ENCODE results near the gene RAMP3. TPM values are rescaled to one million over a fixed set of nuclear protein-coding genes. Genes with fewer than 3 reads are reported as not detected.

The RAMP3 gene
- polyA plus RNA-seq, 1 donor: 5.1 TPM

DNA sequence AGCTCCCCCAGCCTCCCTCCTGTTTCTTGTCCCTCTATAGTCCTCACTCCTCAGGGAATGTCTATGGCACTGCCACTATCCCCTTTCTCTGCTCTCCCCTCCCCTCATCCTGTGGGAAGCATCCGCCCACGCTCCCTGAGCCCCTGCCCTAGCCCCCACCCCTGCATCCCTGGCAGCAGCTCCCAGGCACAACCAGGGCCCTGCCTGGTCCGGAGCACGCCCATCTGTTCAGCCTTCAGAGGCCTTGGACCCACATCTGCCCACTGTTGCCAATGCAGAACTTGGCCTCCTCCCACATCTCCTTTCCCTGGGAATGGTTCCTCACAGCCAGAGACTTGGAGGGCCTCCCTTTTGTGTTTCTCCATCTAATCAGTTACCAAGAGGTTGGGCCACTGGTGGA lies 25.7 kb upstream of the RAMP3 start:
- no peak overlapping the region for H3K4me3 ChIP-seq (ENCODE audit: low read length)
- no peaks in the 10 kb centered on the region for H3K36me3 ChIP-seq (ENCODE audit: control insufficient read depth, insufficient read depth, low read length)
- no peaks in the 10 kb centered on the region for H3K9me3 ChIP-seq (ENCODE audit: control insufficient read depth, low read depth, low read length)
- H3K27ac ChIP-seq (ENCODE audit: low read length): no peak overlapping the region
- H3K27me3 ChIP-seq (ENCODE audit: control insufficient read depth, insufficient read depth, low read length): no peaks in the 10 kb centered on the region
- no CpG with 5 or more reads among the region's 4 CpGs for WGBS (ENCODE audit: insufficient coverage, low lambda C conversion rate)
- DNase-seq: no peak
- peaks cover 7% of the 10 kb centered on the region for H3K4me1 ChIP-seq (ENCODE audit: control insufficient read depth, insufficient read depth, low read length)

DNA sequence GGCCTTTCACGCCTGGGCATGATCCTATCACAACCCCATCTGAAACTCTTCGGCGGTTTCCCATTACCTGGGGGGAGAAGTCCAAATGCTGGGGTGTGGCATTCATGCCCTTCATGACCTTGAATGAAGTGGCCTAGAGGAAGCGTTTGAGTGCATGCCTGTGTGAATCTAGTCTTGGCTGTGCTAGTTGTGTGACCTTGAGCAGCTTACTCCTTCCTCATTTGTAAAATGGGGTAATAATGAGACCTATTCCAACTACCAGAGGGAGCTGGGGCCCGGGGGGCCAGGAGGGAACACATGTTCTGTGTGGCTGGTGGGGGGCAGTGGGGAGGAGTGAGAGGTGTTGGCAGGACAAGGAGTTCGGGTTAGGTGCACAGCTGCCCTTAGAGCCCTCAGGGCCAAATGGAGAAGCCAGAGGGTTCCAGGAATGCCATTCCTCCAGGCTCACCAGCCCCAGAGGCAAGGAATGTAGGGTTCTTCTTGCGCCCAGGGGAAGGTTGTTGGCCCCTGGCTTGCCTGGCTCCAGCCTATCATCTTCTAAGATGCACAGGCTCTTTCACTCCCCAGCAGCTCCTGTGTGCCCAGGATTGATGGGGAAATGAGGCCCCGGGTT lies 24.8 kb upstream of the RAMP3 start:
- WGBS (ENCODE audit: insufficient coverage, low lambda C conversion rate): no CpG with 5 or more reads among the region's 8 CpGs
- no peak overlapping the region for H3K27ac ChIP-seq (ENCODE audit: low read length)
- no peaks in the 10 kb centered on the region for H3K36me3 ChIP-seq (ENCODE audit: control insufficient read depth, insufficient read depth, low read length)
- H3K27me3 ChIP-seq (ENCODE audit: control insufficient read depth, insufficient read depth, low read length): no peaks in the 10 kb centered on the region
- no peak overlapping the region for H3K4me3 ChIP-seq (ENCODE audit: low read length)
- H3K9me3 ChIP-seq (ENCODE audit: control insufficient read depth, low read depth, low read length): no peaks in the 10 kb centered on the region
- no peak for DNase-seq
- H3K4me1 ChIP-seq (ENCODE audit: control insufficient read depth, insufficient read depth, low read length): peaks cover 11% of the 10 kb centered on the region

DNA sequence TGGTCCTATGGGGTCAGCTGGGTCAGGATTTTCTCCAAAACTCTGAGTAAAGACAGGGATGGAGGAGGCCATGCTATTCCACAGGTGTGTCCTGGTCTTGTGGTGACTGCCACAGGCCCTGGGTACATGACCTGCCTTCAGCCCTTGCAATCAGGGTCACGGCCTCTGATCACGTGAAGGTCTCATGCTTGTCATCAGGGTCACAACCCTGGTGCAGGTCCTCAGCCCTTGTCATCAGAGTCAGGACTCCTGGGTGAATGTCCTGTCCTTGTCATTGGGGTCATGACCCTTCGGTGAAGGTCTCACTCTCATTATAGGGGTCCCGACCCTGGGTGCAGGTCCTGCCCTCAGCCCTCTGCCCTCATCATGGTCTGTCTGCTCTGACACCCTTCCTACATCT lies 24.2 kb upstream of the RAMP3 start:
- Histone ChIP-seq H3K36me3 (ENCODE audit: control insufficient read depth, insufficient read depth, low read length) (no peaks in the 10 kb centered on the region), H3K4me1 (ENCODE audit: control insufficient read depth, insufficient read depth, low read length) (peaks cover 11% of the 10 kb centered on the region), H3K9me3 (ENCODE audit: control insufficient read depth, low read depth, low read length) (no peaks in the 10 kb centered on the region), H3K27ac (ENCODE audit: low read length) (no peak overlapping the region), H3K27me3 (ENCODE audit: control insufficient read depth, insufficient read depth, low read length) (no peaks in the 10 kb centered on the region), H3K4me3 (ENCODE audit: low read length) (no peak overlapping the region)
- WGBS (ENCODE audit: insufficient coverage, low lambda C conversion rate): no CpG with 5 or more reads among the region's 4 CpGs
- no peak for DNase-seq

DNA sequence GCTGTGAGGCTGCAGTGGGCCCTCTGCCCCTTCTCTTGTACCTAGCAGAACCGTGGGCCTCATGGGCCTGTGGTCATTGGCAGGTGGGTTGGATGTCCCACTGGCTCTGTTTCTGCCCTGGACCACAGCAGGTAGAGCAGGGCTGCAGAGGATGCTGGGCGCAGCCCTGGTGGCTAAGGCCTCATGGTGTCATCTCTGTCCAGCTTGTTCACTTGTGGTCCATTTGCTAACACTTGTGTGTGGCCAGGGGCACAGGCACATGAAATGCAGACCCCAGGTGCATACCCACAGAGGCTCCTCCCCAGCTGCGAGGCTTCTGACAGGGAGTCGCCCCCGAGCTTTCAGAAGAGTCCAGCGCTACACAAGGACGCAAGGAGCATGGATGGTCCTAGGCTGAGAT lies 23.7 kb upstream of the RAMP3 start:
- Histone ChIP-seq H3K4me1 (ENCODE audit: control insufficient read depth, insufficient read depth, low read length) (peaks cover 11% of the 10 kb centered on the region), H3K27me3 (ENCODE audit: control insufficient read depth, insufficient read depth, low read length) (no peaks in the 10 kb centered on the region), H3K4me3 (ENCODE audit: low read length) (no peak overlapping the region), H3K9me3 (ENCODE audit: control insufficient read depth, low read depth, low read length) (no peaks in the 10 kb centered on the region), H3K36me3 (ENCODE audit: control insufficient read depth, insufficient read depth, low read length) (no peaks in the 10 kb centered on the region), H3K27ac (ENCODE audit: low read length) (no peak overlapping the region)
- no CpG with 5 or more reads among the region's 7 CpGs for WGBS (ENCODE audit: insufficient coverage, low lambda C conversion rate)
- no peak for DNase-seq

DNA sequence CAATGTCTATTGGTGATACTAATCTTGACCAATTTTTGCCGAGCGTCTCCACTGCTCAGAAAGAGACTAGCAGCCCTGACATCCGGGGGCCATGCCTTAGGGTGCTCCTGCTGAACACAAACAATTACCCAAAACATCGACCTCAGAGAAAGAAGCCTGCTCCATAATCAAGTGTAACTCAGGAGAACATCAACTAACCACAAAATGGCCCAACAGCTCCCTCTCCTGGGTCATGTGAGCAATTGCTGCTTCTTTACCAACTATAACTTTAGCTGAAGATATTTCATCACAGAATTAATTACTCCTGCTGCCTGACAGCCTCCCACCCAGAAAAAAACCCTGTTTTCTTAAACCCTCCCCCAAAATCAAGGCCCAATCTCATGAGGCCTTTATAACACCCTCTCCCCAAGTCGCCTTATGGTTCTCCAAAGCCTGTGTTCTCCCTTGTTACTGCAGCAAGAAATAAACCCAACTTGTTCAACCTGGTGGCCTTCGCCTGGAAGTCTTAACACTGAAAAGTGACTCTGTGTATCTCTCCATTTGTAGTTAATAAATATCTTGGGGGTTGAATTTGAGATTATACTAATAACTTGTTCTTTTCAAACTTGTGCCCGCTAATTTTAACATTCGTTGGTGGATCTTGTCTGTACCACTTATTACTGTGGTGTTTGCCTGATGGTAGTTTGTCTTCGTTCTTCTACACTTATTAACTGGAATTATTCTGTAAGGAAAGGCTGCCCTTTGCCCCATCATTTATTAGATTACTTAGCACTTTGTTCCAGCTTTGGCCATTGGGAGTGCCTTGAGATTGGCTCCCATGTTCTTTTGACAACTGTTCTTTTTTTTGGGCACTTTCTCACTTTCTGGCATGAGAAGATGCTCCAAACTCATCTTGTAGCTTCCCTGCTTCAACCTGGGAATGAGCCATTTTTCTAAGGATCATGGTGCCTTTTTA lies 21.2 kb upstream of the RAMP3 start:
- WGBS (ENCODE audit: insufficient coverage, low lambda C conversion rate): 50% methylated on average over 2 of the region's 9 CpGs
- Histone ChIP-seq H3K36me3 (ENCODE audit: control insufficient read depth, insufficient read depth, low read length) (no peaks in the 10 kb centered on the region), H3K4me1 (ENCODE audit: control insufficient read depth, insufficient read depth, low read length) (peaks cover 11% of the 10 kb centered on the region), H3K27me3 (ENCODE audit: control insufficient read depth, insufficient read depth, low read length) (no peaks in the 10 kb centered on the region), H3K4me3 (ENCODE audit: low read length) (no peak overlapping the region), H3K27ac (ENCODE audit: low read length) (peak overlapping the region; percentile 8), H3K9me3 (ENCODE audit: control insufficient read depth, low read depth, low read length) (no peaks in the 10 kb centered on the region)
- DNase-seq: peak; percentile 63 to 75

DNA sequence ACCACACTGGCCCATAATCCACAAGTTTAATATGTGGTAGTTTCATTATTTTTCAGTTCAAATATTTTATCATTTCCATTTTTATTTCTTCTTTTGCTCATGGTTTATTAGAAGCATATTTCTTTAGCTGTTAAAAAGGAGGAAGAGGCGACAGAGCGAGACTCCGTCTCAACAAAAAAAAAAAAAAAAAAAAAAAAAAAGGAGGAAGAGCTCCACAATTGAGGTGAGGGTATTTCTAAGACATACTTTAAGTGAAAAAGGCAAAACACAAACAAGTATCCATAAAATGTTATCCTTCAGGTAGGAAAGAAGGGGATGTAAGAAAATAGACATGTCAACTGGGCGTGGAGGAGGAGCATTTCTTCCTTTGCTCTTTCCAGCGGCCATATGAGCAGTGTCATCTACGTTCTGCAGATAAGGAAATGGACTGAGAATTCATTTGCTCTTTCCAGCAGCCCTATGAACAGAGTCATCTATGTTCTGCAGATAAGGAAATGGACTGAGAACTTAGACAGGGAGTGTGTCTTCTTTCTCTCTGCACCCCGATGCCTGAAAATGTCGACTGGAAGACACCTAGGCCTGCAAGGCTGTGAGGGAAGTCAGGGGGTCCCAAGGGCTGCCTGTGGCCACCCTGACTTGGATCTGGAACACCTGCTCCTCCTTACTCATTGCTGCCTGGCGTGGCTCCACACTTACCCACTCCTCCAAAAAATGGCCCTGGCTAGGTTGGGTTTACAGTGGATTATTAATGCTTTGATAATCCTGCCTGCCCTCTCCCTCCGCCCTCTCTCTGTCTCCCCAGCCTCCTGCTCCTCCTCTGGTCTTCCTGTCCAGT lies 18.9 kb upstream of the RAMP3 start:
- peak overlapping the region; percentile 48 for H3K27ac ChIP-seq (ENCODE audit: low read length)
- no peaks in the 10 kb centered on the region for H3K36me3 ChIP-seq (ENCODE audit: control insufficient read depth, insufficient read depth, low read length)
- no peaks in the 10 kb centered on the region for H3K27me3 ChIP-seq (ENCODE audit: control insufficient read depth, insufficient read depth, low read length)
- H3K9me3 ChIP-seq (ENCODE audit: control insufficient read depth, low read depth, low read length): no peaks in the 10 kb centered on the region
- WGBS (ENCODE audit: insufficient coverage, low lambda C conversion rate): 96% methylated on average over 4 of the region's 10 CpGs
- DNase-seq: peak; percentile 50 to 68
- H3K4me3 ChIP-seq (ENCODE audit: low read length): no peak overlapping the region
- H3K4me1 ChIP-seq (ENCODE audit: control insufficient read depth, insufficient read depth, low read length): peaks cover 11% of the 10 kb centered on the region

DNA sequence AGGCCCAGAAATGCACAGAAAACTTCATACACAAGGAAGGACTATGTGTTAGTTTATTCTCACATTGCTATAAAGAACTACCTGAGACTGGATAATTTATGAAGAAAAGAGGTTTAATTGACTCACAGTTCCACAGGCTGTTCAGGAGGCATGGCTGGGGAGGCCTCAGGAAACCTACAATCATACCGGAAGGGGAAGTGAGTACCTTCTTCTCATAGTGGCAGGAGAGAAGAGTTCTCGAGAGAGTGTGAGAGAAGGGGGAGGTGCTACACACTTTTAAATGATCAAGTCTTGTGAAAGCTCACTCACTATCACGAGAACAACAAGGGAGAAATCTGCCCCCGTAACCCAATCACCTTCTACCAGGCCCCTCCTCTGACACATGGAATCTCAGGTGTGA lies 16.8 kb upstream of the RAMP3 start:
- H3K27me3 ChIP-seq (ENCODE audit: control insufficient read depth, insufficient read depth, low read length): no peaks in the 10 kb centered on the region
- H3K4me3 ChIP-seq (ENCODE audit: low read length): no peak overlapping the region
- H3K9me3 ChIP-seq (ENCODE audit: control insufficient read depth, low read depth, low read length): no peaks in the 10 kb centered on the region
- H3K27ac ChIP-seq (ENCODE audit: low read length): no peak overlapping the region
- no peak for DNase-seq
- H3K4me1 ChIP-seq (ENCODE audit: control insufficient read depth, insufficient read depth, low read length): peaks cover 11% of the 10 kb centered on the region
- no peaks in the 10 kb centered on the region for H3K36me3 ChIP-seq (ENCODE audit: control insufficient read depth, insufficient read depth, low read length)
- WGBS (ENCODE audit: insufficient coverage, low lambda C conversion rate): no CpG with 5 or more reads among the region's 4 CpGs

DNA sequence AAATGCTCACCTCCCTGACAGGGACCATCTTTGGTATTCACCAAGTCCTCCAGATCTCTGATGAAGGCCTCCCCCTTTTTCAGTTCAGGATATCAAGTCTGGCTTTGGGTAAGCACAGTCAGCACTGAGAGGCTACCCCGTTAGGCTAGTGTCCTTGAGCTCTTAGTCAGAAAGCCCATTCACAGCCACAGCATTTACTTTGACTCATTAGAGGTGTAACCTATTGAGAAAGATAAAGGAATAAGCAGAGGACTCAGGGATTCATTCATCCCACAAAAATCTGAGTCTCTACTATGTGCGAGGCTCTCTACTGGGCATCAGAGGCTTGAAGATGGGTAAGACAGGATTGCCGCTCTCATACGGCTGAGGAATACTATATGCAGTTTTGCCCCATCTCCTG lies 14.0 kb upstream of the RAMP3 start:
- Histone ChIP-seq H3K9me3 (ENCODE audit: control insufficient read depth, low read depth, low read length) (no peaks in the 10 kb centered on the region), H3K27ac (ENCODE audit: low read length) (no peak overlapping the region), H3K4me3 (ENCODE audit: low read length) (no peak overlapping the region), H3K27me3 (ENCODE audit: control insufficient read depth, insufficient read depth, low read length) (peaks cover 8% of the 10 kb centered on the region), H3K4me1 (ENCODE audit: control insufficient read depth, insufficient read depth, low read length) (no peaks in the 10 kb centered on the region), H3K36me3 (ENCODE audit: control insufficient read depth, insufficient read depth, low read length) (no peaks in the 10 kb centered on the region)
- no peak for DNase-seq
- WGBS (ENCODE audit: insufficient coverage, low lambda C conversion rate): no CpG with 5 or more reads among the region's 4 CpGs

DNA sequence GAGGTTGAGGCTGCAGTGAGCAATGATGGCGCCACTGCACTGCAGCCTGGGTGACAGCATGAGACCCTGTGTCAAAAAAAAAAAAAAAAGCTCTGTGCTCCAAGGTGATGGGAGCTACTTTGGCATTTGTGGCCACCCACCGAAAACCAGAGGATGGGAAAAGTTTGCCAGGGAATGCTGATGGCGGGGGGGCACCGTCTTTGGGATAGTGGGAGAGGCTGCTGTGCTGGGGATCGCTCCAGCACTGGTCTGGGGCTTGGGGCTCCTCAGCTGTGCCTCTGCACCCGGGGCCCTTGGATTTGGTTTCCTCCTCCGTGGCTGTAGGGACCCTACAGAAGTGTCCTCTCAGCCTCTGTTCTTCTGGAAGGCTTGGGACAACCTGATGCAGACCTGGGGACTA lies 11.7 kb upstream of the RAMP3 start:
- no peak overlapping the region for H3K4me3 ChIP-seq (ENCODE audit: low read length)
- WGBS (ENCODE audit: insufficient coverage, low lambda C conversion rate): no CpG with 5 or more reads among the region's 7 CpGs
- no peak for DNase-seq

More for the DNA sequence above, 11.7 kb upstream of the RAMP3 start:
- H3K4me1 ChIP-seq (ENCODE audit: control insufficient read depth, insufficient read depth, low read length): no peaks in the 10 kb centered on the region
- no peak overlapping the region for H3K27ac ChIP-seq (ENCODE audit: low read length)
- H3K9me3 ChIP-seq (ENCODE audit: control insufficient read depth, low read depth, low read length): no peaks in the 10 kb centered on the region
- H3K36me3 ChIP-seq (ENCODE audit: control insufficient read depth, insufficient read depth, low read length): no peaks in the 10 kb centered on the region
- H3K27me3 ChIP-seq (ENCODE audit: control insufficient read depth, insufficient read depth, low read length): peaks cover 16% of the 10 kb centered on the region

Data from large intestine (tissue), 3 donors.